Neural progenitor cell (in vitro differentiated cells): ENCODE measurements around the gene TCERG1L. TPM values are rescaled to one million over a fixed set of nuclear protein-coding genes. Genes with fewer than 3 reads are reported as not detected.

Experiments
- DNase-seq: peaks from one replicate; pipeline ENCODE4 v3.0.0-alpha.2; 2016; ENCODE audit warnings: low spot score
- H2AFZ ChIP-seq: fragments of 200-600 bp; sonication (generic); replicated peaks from 2 replicates; pipeline ENCODE4 v1.6.1; 2016; ENCODE audit warnings: antibody characterized with exemption
- H3F3A ChIP-seq: fragments of 200-600 bp; sonication (generic); 2 replicates; pipeline ENCODE4 v1.6.1; 2016; ENCODE audit warnings: antibody characterized with exemption, low read depth
- H3K27ac ChIP-seq: fragments of 200-600 bp; sonication (generic); 2 replicates; pipeline ENCODE4 v1.5.1; 2016; ENCODE audit warnings: mild to moderate bottlenecking
- H3K27me3 ChIP-seq: fragments of 200-600 bp; sonication (generic); 2 replicates; pipeline ENCODE4 v1.6.1; 2016; ENCODE audit warnings: mild to moderate bottlenecking, moderate library complexity
- H3K36me3 ChIP-seq: fragments of 200-600 bp; sonication (generic); 2 replicates; pipeline ENCODE4 v1.5.1; 2016
- H3K4me1 ChIP-seq: fragments of 200-600 bp; sonication (generic); 2 replicates; pipeline ENCODE4 v1.6.1; 2016; ENCODE audit warnings: mixed run types
- H3K4me2 ChIP-seq: fragments of 200-600 bp; sonication (generic); 2 replicates; pipeline ENCODE4 v1.6.1; 2016
- H3K4me3 ChIP-seq: fragments of 200-600 bp; sonication (generic); 2 replicates; pipeline ENCODE4 v1.5.1; 2016
- H3K79me2 ChIP-seq: fragments of 200-600 bp; sonication (generic); 2 replicates; pipeline ENCODE4 v1.6.1; 2016; ENCODE audit warnings: low read depth
- H3K9ac ChIP-seq: fragments of 200-600 bp; sonication (generic); 2 replicates; pipeline ENCODE4 v1.6.1; 2016
- H3K9me3 ChIP-seq: fragments of 200-600 bp; sonication (generic); 2 replicates; pipeline ENCODE4 v1.5.1; 2016; ENCODE audit warnings: low read depth
- H4K20me1 ChIP-seq: fragments of 200-600 bp; sonication (generic); 2 replicates; pipeline ENCODE4 v1.6.1; 2016; ENCODE audit warnings: low read depth
- H3K27ac Mint-ChIP-seq: 3 replicates; pipeline ENCODE4 v1.8.0; 2021; ENCODE audit warnings: mixed read lengths
- H3K27me3 Mint-ChIP-seq: 2 replicates; pipeline ENCODE4 v1.8.0; 2022; ENCODE audit warnings: low read depth, mild to moderate bottlenecking, inconsistent platforms, moderate library complexity, mixed read lengths; ENCODE audit not compliant: insufficient read depth
- H3K36me3 Mint-ChIP-seq: 3 replicates; pipeline ENCODE4 v1.8.0; 2021; ENCODE audit warnings: mixed read lengths
- H3K4me1 Mint-ChIP-seq: 3 replicates; pipeline ENCODE4 v1.8.0; 2021; ENCODE audit warnings: mixed read lengths
- H3K4me3 Mint-ChIP-seq: 3 replicates; pipeline ENCODE4 v1.8.0; 2021; ENCODE audit warnings: mild to moderate bottlenecking, moderate library complexity, mixed read lengths
- H3K9me3 Mint-ChIP-seq: 3 replicates; pipeline ENCODE4 v1.8.0; 2020; ENCODE audit warnings: mixed read lengths
- CTCF ChIP-seq: fragments of 200-600 bp; sonication (generic); IDR thresholded peaks from 2 replicates; pipeline ENCODE4 v1.5.1; 2017; ENCODE audit warnings: antibody characterized with exemption, mild to moderate bottlenecking
- EZH2 ChIP-seq: fragments of 200-600 bp; sonication (generic); IDR thresholded peaks from 2 replicates; pipeline ENCODE4 v1.6.1; 2017; ENCODE audit warnings: antibody characterized with exemption, mild to moderate bottlenecking, moderate library complexity
- EZH2phosphoT487 ChIP-seq: fragments of 200-600 bp; sonication (generic); IDR thresholded peaks from 2 replicates; pipeline ENCODE4 v1.6.1; 2017; ENCODE audit warnings: antibody characterized with exemption
- total RNA-seq: library from RNA; depleted of rRNA; stranded (reverse); fragments of >200 nt; gene quantifications from 2 replicates; pipeline ENCODE4 v1.2.3, GENCODE V29; 2015; ENCODE audit warnings: low replicate concordance

The TCERG1L gene
- total RNA-seq, 1 donor from 2014 or later = 1.8 TPM

GRCh38 chr10:131267814-131268095 lies 43.8 kb downstream of the TCERG1L start:
- Histone ChIP-seq H3K4me3 (no peak overlapping the region), H4K20me1 (no peaks in the 10 kb centered on the region), H3K4me1 (no peaks in the 10 kb centered on the region), H2AFZ (no peak overlapping the region), H3K4me2 (no peak overlapping the region), H3K79me2 (no peaks in the 10 kb centered on the region), H3K9ac (no peak overlapping the region), H3F3A (no peaks in the 10 kb centered on the region), H3K27me3 (no peaks in the 10 kb centered on the region), H3K9me3 (no peaks in the 10 kb centered on the region), H3K27ac (no peak overlapping the region), H3K36me3 (no peaks in the 10 kb centered on the region)
- H3K9me3 Mint-ChIP-seq = no peaks in the 10 kb centered on the region
- peaks cover 3% of the 10 kb centered on the region for H3K27me3 Mint-ChIP-seq
- H3K4me1 Mint-ChIP-seq = peaks cover 5% of the 10 kb centered on the region
- no peak overlapping the region for H3K4me3 Mint-ChIP-seq
- DNase-seq = no peak
- TF ChIP-seq EZH2phosphoT487 = no peak
- no peak for TF ChIP-seq CTCF
- no peak for TF ChIP-seq EZH2
- peaks cover 4% of the 10 kb centered on the region for H3K36me3 Mint-ChIP-seq
- H3K27ac Mint-ChIP-seq = no peak overlapping the region

GRCh38 chr10:131266936-131267813 lies 44.3 kb downstream of the TCERG1L start:
- no peak overlapping the region for H3K4me2 ChIP-seq
- no peaks in the 10 kb centered on the region for H3K4me1 ChIP-seq
- H3K27me3 Mint-ChIP-seq = peaks cover 3% of the 10 kb centered on the region
- H4K20me1 ChIP-seq = no peaks in the 10 kb centered on the region
- H3K36me3 ChIP-seq = no peaks in the 10 kb centered on the region
- no peak for TF ChIP-seq CTCF
- no peak for TF ChIP-seq EZH2phosphoT487
- TF ChIP-seq EZH2 = no peak
- H3K36me3 Mint-ChIP-seq = peaks cover 4% of the 10 kb centered on the region
- no peak for DNase-seq
- H3K9ac ChIP-seq = no peak overlapping the region
- no peak overlapping the region for H3K4me3 Mint-ChIP-seq
- H3K4me3 ChIP-seq = no peak overlapping the region
- peaks cover 5% of the 10 kb centered on the region for H3K4me1 Mint-ChIP-seq
- H3K79me2 ChIP-seq = no peaks in the 10 kb centered on the region
- H3K9me3 ChIP-seq = no peaks in the 10 kb centered on the region
- H3K9me3 Mint-ChIP-seq = no peaks in the 10 kb centered on the region
- H3F3A ChIP-seq = no peaks in the 10 kb centered on the region
- no peak overlapping the region for H3K27ac Mint-ChIP-seq
- no peak overlapping the region for H3K27ac ChIP-seq
- H3K27me3 ChIP-seq = no peaks in the 10 kb centered on the region
- H2AFZ ChIP-seq = no peak overlapping the region

- Mint-ChIP-seq H3K36me3 (peaks cover 4% of the 10 kb centered on the region), H3K4me1 (peaks cover 2% of the 10 kb centered on the region), H3K27ac (no peak overlapping the region), H3K27me3 (peaks cover 7% of the 10 kb centered on the region), H3K9me3 (no peaks in the 10 kb centered on the region), H3K4me3 (no peak overlapping the region)
- Histone ChIP-seq H3K9ac (no peak overlapping the region), H3F3A (no peaks in the 10 kb centered on the region), H3K27me3 (no peaks in the 10 kb centered on the region), H3K27ac (no peak overlapping the region), H3K4me2 (no peak overlapping the region), H3K36me3 (no peaks in the 10 kb centered on the region), H4K20me1 (no peaks in the 10 kb centered on the region), H3K79me2 (no peaks in the 10 kb centered on the region), H3K9me3 (no peaks in the 10 kb centered on the region), H3K4me1 (no peaks in the 10 kb centered on the region), H2AFZ (no peak overlapping the region), H3K4me3 (no peak overlapping the region)
- TF ChIP-seq CTCF (no peak), EZH2phosphoT487 (no peak)
- no peak for DNase-seq
These were observed 47.3 kb downstream of the TCERG1L start for GRCh38 chr10:131264110-131264788.
